K562 (cell line): ENCODE measurements around the gene S100A10. TPM values are rescaled to one million over a fixed set of nuclear protein-coding genes. Genes with fewer than 3 reads are reported as not detected.

Source experiments
- ARID1B ChIP-seq: fragments of 450-650 bp; IDR thresholded peaks from 2 replicates; pipeline ENCODE4 v1.6.1; 2016; ENCODE audit warnings: antibody characterized with exemption, mild to moderate bottlenecking, inconsistent platforms
- CBFA2T3 ChIP-seq: fragments of 450-650 bp; IDR thresholded peaks from 2 replicates; pipeline ENCODE4 v1.6.1; 2017
- CBFB ChIP-seq: sonication (generic); formaldehyde crosslinking; IDR thresholded peaks from 2 replicates; pipeline ENCODE4 v1.4.0; 2020; ENCODE audit warnings: mild to moderate bottlenecking, missing genetic modification reagents
- CBX3 ChIP-seq, 2 experiments: IDR thresholded peaks; 1 replicate in 1 of 2; 2 replicates in 1 of 2; pipeline ENCODE4 v1.6.1; 2012; ENCODE audit warnings: inconsistent platforms in 2 of 2, low read length in 2 of 2, borderline replicate concordance in 1 of 2, control low read depth in 1 of 2
- CHD4 ChIP-seq: fragments of 200-600 bp; sonication (generic); IDR thresholded peaks from 3 replicates; pipeline ENCODE4 v1.6.1; 2012; ENCODE audit warnings: low read depth, mild to moderate bottlenecking, mixed read lengths, low read length, inconsistent platforms; ENCODE audit not compliant: insufficient read depth, insufficient replicate concordance, poor library complexity, severe bottlenecking
- E2F3 ChIP-seq: fragments of 250-450 bp; sonication (Bioruptor Pico); IDR thresholded peaks from 2 replicates; pipeline ENCODE4 v1.4.0; 2020; ENCODE audit warnings: mild to moderate bottlenecking
- EP400 ChIP-seq: fragments of 450-650 bp; IDR thresholded peaks from 2 replicates; pipeline ENCODE4 v1.6.1; 2017; ENCODE audit warnings: antibody characterized with exemption, mild to moderate bottlenecking, moderate library complexity
- FOXA3 ChIP-seq, 2 experiments: fragments of 450-650 bp in 1 of 2; sonication (generic) in 1 of 2; formaldehyde crosslinking; IDR thresholded peaks in 1 of 2; conservative IDR thresholded peaks in 1 of 2; 2 replicates each; pipeline versions ENCODE4 v1.4.0 to v1.8.0; 2020 to 2022; ENCODE audit warnings: mild to moderate bottlenecking in 2 of 2, missing genetic modification reagents in 1 of 2
- HDGF ChIP-seq: fragments of 450-650 bp; IDR thresholded peaks from 2 replicates; pipeline ENCODE4 v1.6.1; 2016
- HNRNPH1 ChIP-seq: fragments of 200-400 bp; formaldehyde crosslinking; optimal IDR thresholded peaks from 2 replicates; pipeline ENCODE3; 2017; ENCODE audit warnings: low read depth, mild to moderate bottlenecking, low read length, moderate library complexity
- JUNB ChIP-seq: fragments of 450-650 bp; formaldehyde crosslinking; conservative IDR thresholded peaks from 2 replicates; pipeline ENCODE4 v1.4.0; 2020; ENCODE audit warnings: mild to moderate bottlenecking
- MTA2 ChIP-seq: fragments of 450-650 bp; IDR thresholded peaks from 2 replicates; pipeline ENCODE4 v1.6.1; 2016; ENCODE audit warnings: low read depth
- RCOR1 ChIP-seq, 2 experiments: IDR thresholded peaks; 2 replicates each; pipeline ENCODE4 v1.6.1; 2012; ENCODE audit warnings: low read depth in 2 of 2, low read length in 2 of 2, borderline replicate concordance in 1 of 2, improper control_type of control experiment in 1 of 2
- SRSF3 ChIP-seq: fragments of 200-400 bp; formaldehyde crosslinking; IDR thresholded peaks from 2 replicates; pipeline ENCODE4 v1.6.1; 2016; ENCODE audit warnings: mild to moderate bottlenecking, low read length, moderate library complexity; ENCODE audit not compliant: insufficient read depth
- TEAD4 ChIP-seq, 2 experiments: sonication (generic) in 1 of 2; formaldehyde crosslinking in 1 of 2; IDR thresholded peaks; 2 replicates each; pipeline versions ENCODE4 v1.6.1 to v1.8.0; 2012 to 2022; ENCODE audit warnings: borderline replicate concordance in 1 of 2, inconsistent platforms in 1 of 2, low read length in 1 of 2, mild to moderate bottlenecking in 1 of 2, missing genetic modification reagents in 1 of 2
- ZFP36 ChIP-seq: fragments of 150-350 bp; IDR thresholded peaks from 2 replicates; pipeline ENCODE4 v1.6.1; 2018; ENCODE audit warnings: low read length, low read depth; ENCODE audit not compliant: partially characterized antibody
- ZNF175 ChIP-seq: fragments of 200-800 bp; sonication (Bioruptor generic); IDR thresholded peaks from 2 replicates; pipeline ENCODE4 v1.6.1; 2016; ENCODE audit warnings: low read depth, mild to moderate bottlenecking, missing genetic modification characterization, missing compliant biosample characterization
- ZNF23 ChIP-seq: fragments of 250-450 bp; sonication (Bioruptor Pico); IDR thresholded peaks from 2 replicates; pipeline ENCODE4 v1.4.0; 2020; ENCODE audit warnings: mild to moderate bottlenecking
- polyA plus RNA-seq, 8 experiments: library from polyadenylated mRNA; depleted of rRNA in 4 of 8; stranded (reverse) in 5 of 8; unstranded in 3 of 8; fragments of >200 nt; fragmentation: Nextera tagmentation in 2 of 8; fragmentation: Illumina TruSeq in 1 of 8; extraction: Ambion mirVana in 2 of 8; extraction: Trizol in 1 of 8; gene quantifications; 2 replicates each; pipeline versions ENCODE4 v1.2.1 to v1.2.3, GENCODE V29; 2011 to 2014; ENCODE audit warnings: inconsistent platforms in 1 of 8, missing spikeins in 1 of 8
- total RNA-seq, 7 experiments: library from RNA; depleted of rRNA in 6 of 7; stranded (reverse); fragments of >200 nt in 6 of 7; fragmentation: Illumina TruSeq in 2 of 7; extraction: Trizol in 2 of 7; gene quantifications; 2 replicates each; pipeline versions ENCODE4 v1.2.1 to v1.2.3, GENCODE V29; 2011 to 2021; ENCODE audit warnings: low replicate concordance in 1 of 7
- TF ChIP-seq, protein P1 (sequence below), 2 experiments: fragments of 450-650 bp in 1 of 2; sonication (generic) in 1 of 2; formaldehyde crosslinking in 1 of 2; IDR thresholded peaks in 1 of 2; conservative IDR thresholded peaks in 1 of 2; 2 replicates each; pipeline versions ENCODE4 v1.6.1 to v1.8.1; 2016 to 2023; ENCODE audit warnings: mild to moderate bottlenecking in 2 of 2, moderate library complexity in 2 of 2, inconsistent platforms in 1 of 2, missing genetic modification reagents in 1 of 2
- TF ChIP-seq, protein P2 (sequence below): fragments of 450-650 bp; IDR thresholded peaks from 2 replicates; pipeline ENCODE4 v1.7.0; 2016; ENCODE audit warnings: borderline replicate concordance
- TF ChIP-seq, protein P3 (sequence below): IDR thresholded peaks from 2 replicates; pipeline ENCODE4 v1.6.1; 2014; ENCODE audit warnings: antibody characterized with exemption

The S100A10 gene
- total and polyA plus RNA-seq, 9 of the 15 experiments (the other 6 are each of a cell fraction or from before 2014, with no cell fraction given) = 0.32 to 1.6 (median 0.50) TPM; not detected in 3

DNA sequence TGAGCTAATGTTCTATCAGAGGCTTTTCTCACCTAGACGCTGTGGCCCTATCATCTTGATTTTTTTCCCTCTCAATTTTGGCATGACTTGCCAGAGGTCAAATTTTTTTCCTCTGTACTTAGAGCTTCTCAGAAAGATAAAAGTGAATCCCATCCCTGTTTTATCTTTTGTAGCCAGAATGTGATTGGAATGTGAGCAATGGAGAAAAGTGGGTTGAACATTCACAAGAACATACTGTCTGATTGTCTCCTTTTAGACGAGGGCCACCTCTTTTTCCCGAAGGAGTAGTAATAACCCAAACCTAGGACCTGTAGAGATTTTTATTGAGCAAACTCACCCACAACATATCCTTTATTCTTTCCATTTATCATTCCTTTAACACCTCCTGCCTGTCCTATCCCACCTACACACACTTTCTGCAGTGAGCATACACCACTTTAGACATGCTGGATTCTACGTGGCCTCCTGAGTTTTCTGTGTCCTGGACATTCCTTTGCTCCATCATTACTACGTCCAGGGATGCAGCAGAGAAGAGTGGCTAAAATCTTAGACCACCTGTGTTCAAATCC, 15.9 kb downstream of the S100A10 start (continued):
- TF ChIP-seq CHD4 (no peak), TEAD4 (IDR thresholded peaks at IDR 0.05; ENCODE audit: low read length) (peak; percentile 68), TEAD4 (CRISPR knock-in tag; IDR thresholded peaks at IDR 0.05; ENCODE audit: borderline replicate concordance) (no peak), E2F3 (CRISPR knock-in tag) (no peak), ZNF23 (no peak), HNRNPH1 (no peak), ZNF175 (CRISPR knock-in tag) (no peak), JUNB (CRISPR knock-in tag) (no peak), MTA2 (peak; percentile 60), RCOR1 (IDR thresholded peaks at IDR 0.05; ENCODE audit: borderline replicate concordance in 1 of 2, low read depth in 2 of 2, low read length in 2 of 2) (peak in 1 of 2 experiments; percentile 77; a peak in 1 of 4 replicates), EP400 (no peak), CBFB (CRISPR knock-in tag) (no peak), CBX3 (IDR thresholded peaks at IDR 0.05; ENCODE audit: borderline replicate concordance in 1 of 2, low read length in 2 of 2) (no peak), CBFA2T3 (peak; percentile 80), SRSF3 (no peak), ZFP36 (no peak), HDGF (no peak), ARID1B (peak; percentile 85), FOXA3 (CRISPR knock-in tag; conservative IDR thresholded peaks at IDR 0.05 in 1 of 2, IDR thresholded peaks at IDR 0.05 in 1 of 2) (no peak)
- TF ChIP-seq, protein P1, sequence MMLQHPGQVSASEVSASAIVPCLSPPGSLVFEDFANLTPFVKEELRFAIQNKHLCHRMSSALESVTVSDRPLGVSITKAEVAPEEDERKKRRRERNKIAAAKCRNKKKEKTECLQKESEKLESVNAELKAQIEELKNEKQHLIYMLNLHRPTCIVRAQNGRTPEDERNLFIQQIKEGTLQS (IDR thresholded peaks at IDR 0.05) = no peak
- TF ChIP-seq, protein P1 (CRISPR knock-in tag; conservative IDR thresholded peaks at IDR 0.05) = no peak
- TF ChIP-seq, protein P2, sequence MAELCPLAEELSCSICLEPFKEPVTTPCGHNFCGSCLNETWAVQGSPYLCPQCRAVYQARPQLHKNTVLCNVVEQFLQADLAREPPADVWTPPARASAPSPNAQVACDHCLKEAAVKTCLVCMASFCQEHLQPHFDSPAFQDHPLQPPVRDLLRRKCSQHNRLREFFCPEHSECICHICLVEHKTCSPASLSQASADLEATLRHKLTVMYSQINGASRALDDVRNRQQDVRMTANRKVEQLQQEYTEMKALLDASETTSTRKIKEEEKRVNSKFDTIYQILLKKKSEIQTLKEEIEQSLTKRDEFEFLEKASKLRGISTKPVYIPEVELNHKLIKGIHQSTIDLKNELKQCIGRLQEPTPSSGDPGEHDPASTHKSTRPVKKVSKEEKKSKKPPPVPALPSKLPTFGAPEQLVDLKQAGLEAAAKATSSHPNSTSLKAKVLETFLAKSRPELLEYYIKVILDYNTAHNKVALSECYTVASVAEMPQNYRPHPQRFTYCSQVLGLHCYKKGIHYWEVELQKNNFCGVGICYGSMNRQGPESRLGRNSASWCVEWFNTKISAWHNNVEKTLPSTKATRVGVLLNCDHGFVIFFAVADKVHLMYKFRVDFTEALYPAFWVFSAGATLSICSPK = no peak
- TF ChIP-seq, protein P3, sequence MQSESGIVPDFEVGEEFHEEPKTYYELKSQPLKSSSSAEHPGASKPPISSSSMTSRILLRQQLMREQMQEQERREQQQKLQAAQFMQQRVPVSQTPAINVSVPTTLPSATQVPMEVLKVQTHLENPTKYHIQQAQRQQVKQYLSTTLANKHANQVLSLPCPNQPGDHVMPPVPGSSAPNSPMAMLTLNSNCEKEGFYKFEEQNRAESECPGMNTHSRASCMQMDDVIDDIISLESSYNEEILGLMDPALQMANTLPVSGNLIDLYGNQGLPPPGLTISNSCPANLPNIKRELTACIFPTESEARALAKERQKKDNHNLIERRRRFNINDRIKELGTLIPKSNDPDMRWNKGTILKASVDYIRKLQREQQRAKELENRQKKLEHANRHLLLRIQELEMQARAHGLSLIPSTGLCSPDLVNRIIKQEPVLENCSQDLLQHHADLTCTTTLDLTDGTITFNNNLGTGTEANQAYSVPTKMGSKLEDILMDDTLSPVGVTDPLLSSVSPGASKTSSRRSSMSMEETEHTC = no peak
- TF ChIP-seq, all 486 proteins: peak for 15
